COLO668 (cell line): ENCODE measurements around the gene ZNF136.

Source experiments
- DNase-seq: peaks from one replicate; lab custom pipeline; 2025; ENCODE audit not compliant: unreplicated experiment; lab: John Stamatoyannopoulos, UW

ZNF136 gene

GRCh38 chr19:12162882-12163806, at the start of gene ZNF136:
TSS of gene ZNF136 (plus strand) at chr19:12163096. CDS start at chr19:12163204, 108 bp downstream.
- DNase-seq, result peak; percentile 96

DNA sequence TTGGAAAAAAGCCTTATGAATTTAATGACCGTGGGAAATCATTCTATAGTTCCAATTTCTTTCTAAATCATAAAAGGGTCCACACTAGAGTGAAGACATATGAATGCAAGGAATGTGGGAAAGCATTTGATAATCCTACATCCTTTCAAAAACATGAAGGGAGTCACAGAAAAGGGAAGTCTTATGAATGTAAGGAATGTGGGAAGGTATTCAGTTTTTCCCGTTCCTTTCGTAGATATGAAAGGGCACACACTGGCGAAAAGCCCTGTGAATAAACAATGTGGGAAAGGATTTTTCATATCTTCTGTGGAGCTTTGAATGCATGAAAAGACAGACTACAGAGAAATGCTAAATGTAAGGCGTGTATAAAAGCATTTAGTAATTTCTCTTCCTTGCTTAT, 49.8 kb upstream of the ZNF136 start:
- DNase-seq, result no peak

GRCh38 chr19:12117201-12117970, 45.5 kb upstream of the ZNF136 start:
- no peak for DNase-seq

DNA sequence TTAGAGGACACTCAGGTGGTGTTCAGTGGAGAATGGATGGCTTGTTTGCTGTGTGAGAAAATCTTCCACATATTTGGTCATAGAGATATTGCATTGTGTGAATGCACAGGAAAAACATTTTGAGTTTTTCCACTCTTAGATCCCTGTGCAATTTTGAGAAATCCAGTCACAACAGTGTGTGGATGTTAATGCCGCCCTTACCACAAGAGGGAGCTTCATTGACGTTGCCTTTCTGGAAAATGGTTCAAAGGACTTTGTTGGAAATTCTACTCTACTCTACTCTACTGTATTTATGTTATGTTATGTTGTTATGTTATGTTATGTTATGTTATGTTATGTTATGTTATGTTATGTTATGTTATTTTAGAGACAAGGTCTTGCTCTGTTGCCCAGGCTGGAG, 36.2 kb upstream of the ZNF136 start:
- no peak for DNase-seq

DNA sequence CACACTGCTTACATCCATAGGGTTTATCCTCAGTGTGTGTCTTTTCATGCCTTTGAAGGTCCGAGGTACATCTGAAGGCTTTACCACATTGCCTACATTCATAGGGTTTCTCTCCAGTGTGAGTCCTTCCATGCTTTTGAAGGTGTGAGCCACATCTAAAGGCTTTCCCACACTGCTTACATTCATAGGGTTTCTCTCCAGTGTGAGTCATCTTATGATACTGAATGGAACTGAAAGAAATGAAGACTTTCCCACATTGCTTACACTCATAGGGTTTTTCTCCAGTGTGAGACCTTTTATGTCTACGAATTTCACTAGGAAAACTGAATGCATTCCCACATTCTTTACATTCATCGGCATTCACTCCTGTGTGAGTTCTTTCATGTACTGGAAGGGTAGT, 29.8 kb upstream of the ZNF136 start:
- no peak for DNase-seq

DNA sequence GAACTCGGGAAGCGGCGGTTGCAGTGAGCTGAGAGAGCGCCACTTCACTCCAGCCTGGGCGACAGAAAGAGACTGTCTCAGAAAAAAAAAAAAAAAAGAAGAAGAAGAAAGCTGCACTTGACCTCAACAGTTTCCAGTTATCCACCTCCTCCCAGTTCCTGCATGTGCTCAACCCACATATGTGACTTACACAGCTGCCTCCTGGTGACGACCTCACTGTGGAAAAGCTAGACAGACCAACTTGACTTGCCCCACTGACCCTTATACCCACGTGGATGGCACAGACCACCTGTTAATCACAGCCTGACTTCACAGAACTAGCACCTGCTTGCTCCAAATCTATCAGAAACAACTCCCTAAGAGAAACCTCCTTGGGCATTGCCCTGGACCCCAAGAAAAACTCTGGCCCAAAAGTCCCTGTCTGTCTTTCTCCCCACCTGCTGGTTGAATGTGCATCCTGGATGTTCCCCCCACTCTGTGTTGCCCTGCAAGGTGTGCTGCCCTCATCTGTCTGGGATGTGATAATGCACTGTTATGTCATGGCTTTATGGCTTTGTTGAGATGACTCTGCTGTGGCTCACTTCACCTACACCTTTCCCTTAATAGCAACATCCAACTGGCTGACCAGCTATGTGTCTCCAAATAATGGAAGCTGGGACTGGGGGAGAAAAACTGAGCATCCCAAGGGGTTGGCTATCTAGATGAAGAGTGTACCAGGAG, 25.5 kb upstream of the ZNF136 start:
- no peak for DNase-seq

DNA sequence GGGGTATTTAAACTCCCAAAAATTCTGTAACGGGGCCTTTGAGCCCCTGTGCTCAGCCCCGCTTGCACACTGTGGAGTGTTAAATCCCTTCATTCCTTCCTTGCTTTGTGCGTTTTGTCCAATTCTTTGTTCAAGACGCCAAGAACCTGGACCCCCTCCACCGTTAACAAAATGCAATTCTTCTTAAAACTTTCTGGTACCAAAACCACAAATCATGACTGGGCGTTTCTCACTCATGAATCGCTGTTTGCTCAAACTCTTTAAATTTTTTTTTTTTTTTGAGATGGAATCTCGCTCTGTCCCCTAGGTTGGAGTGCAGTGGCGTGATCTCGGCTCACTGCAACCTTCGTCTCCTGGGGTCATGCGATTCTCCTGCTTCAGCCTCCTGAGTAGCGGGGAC, 23.6 kb upstream of the ZNF136 start:
- DNase-seq, result no peak

DNA sequence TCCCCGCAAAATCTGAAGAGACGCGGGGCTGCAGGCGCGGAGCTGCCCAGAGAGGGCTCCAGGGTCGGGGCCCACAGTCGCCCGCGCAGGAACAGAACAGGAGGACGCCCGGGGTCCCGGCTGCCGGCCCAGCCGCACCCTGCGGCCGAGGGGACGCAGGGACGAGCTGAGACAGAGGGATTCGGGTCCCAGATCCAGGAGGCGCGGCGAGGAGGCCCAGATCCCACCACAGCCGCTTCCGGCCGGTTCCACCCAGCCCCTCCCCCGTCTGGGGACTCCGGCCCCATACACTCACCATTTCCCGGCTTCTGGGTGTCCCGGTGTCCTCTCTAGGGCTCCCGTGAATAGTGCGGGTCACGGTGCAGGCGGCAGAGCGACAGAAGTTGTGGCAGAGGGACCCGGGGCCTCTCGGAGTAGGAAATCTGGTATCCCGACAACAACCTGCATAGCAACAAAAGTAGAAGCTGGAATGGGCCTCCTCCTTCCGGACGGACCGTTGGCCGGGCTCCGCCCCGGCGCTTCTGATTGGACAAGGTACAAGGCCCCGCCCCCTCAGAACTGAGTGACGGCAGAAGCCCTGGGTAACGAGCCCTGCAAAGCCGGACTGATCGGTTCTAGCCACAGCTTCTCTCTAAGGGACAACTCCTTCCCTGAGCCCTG, 22.9 kb upstream of the ZNF136 start, which contains the start of gene ZNF20:
Gene ZNF20, minus strand, starts transcription at position 466 of the 660 bp plus-strand sequence. Its CDS starts 168 bp downstream, at position 298.
- DNase-seq, result peak; percentile 95

GRCh38 chr19:12140545-12141404, 22.1 kb upstream of the ZNF136 start:
- DNase-seq, result peak; percentile 89

- DNase-seq, result no peak
Measured at GRCh38 chr19:12141405-12141736, 21.5 kb upstream of the ZNF136 start.

DNA sequence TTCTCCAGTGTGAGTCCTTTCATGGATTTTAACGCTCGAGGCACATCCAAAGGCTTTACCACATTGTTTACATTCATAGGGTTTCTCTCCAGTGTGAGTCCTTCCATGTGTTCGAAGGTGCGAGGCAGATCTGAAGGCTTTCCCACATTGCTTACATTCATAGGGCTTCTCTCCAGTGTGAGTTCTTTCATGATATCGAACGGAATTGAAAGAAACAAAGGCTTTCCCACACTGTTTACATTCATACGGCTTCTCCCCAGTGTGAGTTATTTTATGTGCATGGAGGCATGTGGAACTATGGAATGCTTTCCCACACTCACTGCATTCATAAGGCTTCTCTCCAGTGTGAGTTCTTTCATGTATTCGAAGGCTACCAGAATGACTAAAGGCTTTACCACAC, 17.5 kb upstream of the ZNF136 start:
- no peak for DNase-seq

- no peak for DNase-seq
Measured at GRCh38 chr19:12155324-12155860, 7.5 kb upstream of the ZNF136 start.

DNA sequence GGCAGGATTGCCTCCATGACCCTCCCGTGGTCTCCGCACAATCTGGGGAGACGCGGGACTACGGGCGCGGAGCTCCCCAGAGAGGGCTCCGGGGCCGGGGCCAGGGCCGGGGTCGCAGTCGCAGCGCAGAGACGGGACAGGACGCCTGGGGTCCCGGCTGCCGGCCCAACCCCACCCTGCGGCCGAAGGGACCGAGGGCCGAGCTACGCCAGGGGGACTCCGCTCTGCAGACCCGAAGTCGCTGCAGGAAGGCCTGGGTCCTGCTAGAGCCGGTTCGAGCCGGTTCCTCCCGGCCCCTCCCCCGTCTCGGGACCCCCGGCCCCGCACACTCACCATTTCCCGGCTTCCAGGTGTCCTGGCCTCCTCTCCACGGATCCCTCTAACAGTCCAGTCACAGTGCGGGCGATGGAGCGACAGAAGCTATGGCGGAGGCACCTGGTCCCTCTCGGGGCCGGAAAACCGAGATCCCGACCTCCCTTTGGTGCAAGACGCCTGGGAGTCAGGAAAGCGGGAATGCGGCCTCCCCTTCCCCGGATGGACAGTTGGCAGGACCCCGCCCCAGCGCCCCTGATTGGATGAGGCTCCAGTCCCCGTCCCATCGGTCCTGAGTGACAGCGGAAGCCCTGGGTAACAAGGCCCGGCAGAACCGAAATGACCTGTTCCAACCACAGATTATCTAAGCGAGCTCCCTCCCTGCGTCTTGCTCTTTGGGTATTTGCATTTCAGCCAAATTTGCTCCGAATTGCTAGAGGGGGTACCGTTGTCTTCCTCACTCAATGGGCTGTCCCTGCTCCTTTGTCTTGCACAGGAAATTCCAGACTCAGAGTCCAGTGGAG, 6.5 kb upstream of the ZNF136 start, which contains the start of gene ZNF625:
Gene ZNF625, minus strand, starts transcription at position 512 of the 836 bp plus-strand sequence. Its CDS starts 176 bp downstream, at position 336.
- peak; percentile 92 for DNase-seq

- no peak for DNase-seq
Measured at GRCh38 chr19:12159773-12160414, 3.0 kb upstream of the ZNF136 start.

DNA sequence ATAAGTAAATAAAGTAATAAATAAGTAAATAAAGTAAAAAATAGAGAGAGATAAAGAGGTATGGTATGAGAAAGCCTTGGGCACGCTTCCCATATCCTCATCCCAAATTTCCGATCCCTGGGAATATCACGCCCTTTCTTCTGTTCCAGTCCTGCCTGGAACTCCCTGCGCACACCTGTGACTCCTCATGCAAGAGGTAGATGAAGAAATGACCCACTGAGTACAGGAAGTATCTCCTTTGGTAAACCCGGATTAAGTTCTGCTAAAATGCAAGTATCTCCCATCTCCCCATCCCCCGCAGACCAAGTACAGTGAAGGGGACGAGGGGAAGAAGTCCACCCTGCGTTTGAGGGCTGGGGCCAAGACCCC, 399 bp upstream of the ZNF136 start:
- DNase-seq, result no peak

GRCh38 chr19:12163826-12164225, 930 bp downstream of the ZNF136 start:
- no peak for DNase-seq

DNA sequence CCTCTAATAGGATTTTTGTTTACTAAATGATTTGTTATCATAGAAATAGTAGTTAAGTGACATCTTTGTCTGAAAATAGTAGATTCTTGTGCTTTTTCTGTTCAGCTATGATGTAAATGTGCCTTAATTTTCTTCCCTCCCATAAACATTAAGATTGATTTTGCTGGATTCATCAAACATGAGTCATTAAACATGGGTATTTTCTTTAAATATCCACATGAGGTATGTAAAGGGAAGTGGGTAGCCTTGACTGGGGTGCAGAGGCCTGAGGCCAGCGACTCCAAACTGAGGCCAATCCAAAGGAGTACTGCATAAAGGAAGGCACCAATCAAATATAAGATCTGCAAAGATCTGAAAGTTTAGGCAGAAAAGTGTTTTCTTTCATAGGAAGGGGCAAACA, 3.7 kb downstream of the ZNF136 start:
- DNase-seq, result no peak

DNA sequence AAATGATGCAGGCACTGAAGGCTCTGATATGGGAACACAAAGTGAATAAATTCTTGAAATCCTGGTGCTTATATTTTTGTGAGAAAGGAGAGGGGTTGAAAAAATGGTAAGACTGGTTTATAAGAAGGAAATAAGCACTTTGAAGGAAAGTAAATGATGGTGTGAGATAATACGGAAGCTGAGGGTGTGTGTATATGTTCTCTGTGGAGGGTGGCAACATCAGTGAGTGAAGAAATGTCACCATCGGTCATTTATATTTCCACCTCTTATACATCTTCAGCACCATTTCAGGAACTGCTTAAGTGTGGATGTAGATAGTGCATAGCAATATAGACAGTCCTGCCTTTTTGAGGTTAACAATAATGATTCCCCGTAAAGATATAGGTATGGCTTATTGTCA, 17.5 kb downstream of the ZNF136 start:
- DNase-seq, result no peak
